ENCODE results near the gene SLC25A33.
"Not testable (repeated sequence)": the region's sequence is repeated elsewhere in the genome, so short reads cannot be mapped to it uniquely, and the experiment has no call there.

Gene SLC25A33

DNA sequence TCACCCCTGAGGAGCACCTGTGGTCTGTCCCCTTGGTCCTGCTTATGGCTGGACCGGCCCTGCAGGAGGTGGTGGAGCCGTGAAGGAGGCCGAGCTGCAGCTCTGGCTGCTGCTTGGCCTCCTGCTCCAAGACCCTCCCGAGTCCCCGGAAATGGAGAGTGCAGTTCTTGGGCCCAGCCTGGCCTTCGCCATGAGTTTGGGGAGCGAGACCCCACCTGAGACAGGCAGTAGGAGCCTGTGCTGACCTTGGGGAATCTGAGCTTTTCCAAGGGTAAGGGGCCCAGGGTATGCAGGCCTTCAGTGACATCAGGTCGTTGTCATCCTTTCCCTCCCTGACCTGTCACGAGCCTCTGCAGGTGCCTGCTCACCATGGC, 63.5 kb downstream of the SLC25A33 start:
- FAIRE-seq: no peak

GRCh38 chr1:9603307-9603706, 64.0 kb downstream of the SLC25A33 start:
- FAIRE-seq: no peak

DNA sequence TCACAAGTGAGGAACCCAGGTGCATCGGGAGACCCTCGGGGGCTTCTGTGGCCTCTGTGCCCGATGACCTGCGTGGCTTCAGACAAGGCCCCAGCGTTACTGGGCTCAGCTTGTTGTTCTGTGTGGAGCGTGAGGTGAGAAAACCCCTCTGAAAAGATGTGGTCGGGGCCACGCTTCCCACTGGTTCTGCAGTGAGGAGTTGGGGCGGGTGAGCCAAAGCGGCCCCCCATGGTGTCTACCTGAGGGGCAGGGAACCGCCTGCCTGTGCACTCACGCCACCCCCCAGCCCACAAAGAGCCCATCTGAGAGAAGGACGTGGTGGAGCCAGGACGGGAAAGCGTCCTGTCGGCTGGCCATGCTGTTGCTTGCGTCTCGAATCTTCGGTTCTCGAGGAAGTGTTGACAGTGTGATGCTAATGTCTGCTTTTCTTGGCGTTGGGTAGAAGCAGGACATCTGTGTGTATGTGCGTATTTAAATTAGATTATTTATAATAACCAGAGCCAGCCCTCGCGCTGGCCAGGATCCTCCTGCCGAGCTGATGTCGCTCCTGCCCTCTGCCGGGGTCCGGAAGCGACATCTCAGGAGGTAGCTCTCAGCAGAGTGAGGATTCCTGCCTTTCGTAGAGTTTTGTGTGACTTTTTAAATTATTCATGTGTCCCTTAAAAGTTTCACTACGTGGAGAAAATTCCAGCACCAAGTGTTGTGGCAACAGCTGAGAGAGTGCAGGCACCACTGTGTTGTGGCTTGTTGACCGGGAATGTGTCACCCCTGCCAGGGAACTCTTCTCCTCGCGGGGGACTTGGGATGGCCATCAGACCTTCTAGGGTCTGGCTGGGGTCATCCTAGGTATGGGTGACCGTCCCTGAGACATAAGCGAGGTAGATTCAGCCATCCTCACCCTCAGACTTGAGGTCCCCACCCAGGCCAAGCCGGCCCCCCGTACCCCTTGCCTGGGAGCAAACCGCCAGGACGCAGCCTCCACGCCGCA, 64.8 kb downstream of the SLC25A33 start:
- no peak for FAIRE-seq

GRCh38 chr1:9604836-9605235, 65.6 kb downstream of the SLC25A33 start:
- no peak for FAIRE-seq

DNA sequence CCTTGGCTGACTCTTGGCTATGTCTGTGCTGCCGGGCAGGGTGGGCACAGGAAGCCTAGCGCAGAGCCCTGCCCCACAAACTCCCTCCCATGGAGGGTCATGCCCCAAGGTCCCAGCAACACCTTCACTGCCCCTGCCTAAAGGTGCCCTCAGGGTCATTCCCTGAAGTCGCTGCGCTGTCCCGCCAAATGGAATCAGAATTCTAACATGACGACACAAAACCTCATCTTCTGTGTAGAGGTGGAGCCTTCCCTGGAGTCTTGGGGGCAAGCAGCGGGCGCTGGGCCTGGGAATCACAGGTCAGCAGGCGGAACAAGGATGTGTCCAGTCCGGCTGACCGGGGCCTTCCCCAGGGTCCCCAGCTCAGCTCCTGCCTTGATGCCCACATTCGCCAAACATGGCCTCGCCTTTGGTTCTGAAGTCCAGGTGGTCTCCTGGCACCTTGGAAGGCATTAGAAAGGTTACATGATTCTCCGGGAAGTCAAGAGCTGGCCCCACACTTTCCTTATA, 66.7 kb downstream of the SLC25A33 start:
- FAIRE-seq: no peak

GRCh38 chr1:9606458-9606857, 67.2 kb downstream of the SLC25A33 start:
- no peak for FAIRE-seq

- FAIRE-seq: no peak
These were observed 67.7 kb downstream of the SLC25A33 start for GRCh38 chr1:9606948-9607347.

- FAIRE-seq: no peak
These were observed 68.1 kb downstream of the SLC25A33 start for GRCh38 chr1:9607352-9607751.

DNA sequence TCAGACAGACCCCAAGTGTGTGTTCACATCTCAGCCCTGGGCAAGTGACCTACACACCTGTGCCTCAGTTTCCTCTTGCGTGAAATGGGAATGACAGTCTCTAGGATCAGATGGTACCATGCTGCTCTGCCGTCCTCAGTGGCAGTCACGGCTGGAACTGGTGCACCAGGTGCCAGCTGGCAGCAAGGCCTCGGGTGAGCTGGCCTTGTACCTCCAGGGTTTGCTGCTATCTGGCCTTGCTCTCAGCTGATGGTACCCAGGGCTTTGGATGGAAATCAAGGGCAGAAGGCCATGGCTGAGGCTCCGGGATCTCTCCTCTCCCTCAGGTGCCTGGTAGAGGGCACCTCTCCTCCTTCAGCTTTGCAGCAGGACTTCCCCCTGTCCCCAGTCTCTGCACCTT, 70.7 kb downstream of the SLC25A33 start:
- no peak for FAIRE-seq

GRCh38 chr1:9610548-9610947, 71.3 kb downstream of the SLC25A33 start:
- FAIRE-seq: no peak

- no peak for FAIRE-seq
These were observed 72.5 kb downstream of the SLC25A33 start for GRCh38 chr1:9611716-9612115.

DNA sequence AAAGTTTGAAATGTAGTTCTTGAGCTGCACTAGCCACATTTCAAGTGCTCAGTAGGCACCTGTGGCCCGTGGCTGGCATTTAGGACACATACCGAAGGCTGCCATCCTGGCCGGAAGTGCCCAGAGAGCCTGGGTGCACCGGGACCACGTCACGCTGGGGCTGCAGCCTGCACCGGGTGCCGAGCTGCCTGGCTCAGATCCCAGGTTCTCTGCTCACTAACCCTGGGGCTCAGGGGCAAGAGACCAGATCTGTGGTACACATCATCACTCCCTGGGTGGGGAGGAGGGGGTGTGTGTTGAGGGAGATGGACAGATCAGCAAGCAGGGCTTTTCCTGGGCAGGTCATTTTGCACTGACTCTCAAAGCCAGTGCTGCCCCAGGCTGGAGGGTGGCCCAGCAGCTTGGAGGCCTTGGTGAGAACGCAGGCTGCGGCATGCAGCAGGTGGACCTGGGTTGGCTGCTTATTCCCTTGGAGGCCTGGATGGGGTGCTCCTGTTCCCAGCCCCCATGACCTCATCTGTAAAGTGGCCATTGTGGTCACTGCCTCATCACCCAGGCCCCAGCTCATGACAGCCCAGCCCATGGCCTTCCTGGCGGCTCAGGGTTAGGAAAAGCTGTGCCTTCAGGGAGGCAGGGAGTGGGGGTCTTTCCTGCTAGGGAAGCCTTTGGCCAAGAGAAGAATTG, 73.0 kb downstream of the SLC25A33 start:
- no peak for FAIRE-seq

- FAIRE-seq: no peak
These were observed 73.8 kb downstream of the SLC25A33 start for GRCh38 chr1:9612871-9613624.

DNA sequence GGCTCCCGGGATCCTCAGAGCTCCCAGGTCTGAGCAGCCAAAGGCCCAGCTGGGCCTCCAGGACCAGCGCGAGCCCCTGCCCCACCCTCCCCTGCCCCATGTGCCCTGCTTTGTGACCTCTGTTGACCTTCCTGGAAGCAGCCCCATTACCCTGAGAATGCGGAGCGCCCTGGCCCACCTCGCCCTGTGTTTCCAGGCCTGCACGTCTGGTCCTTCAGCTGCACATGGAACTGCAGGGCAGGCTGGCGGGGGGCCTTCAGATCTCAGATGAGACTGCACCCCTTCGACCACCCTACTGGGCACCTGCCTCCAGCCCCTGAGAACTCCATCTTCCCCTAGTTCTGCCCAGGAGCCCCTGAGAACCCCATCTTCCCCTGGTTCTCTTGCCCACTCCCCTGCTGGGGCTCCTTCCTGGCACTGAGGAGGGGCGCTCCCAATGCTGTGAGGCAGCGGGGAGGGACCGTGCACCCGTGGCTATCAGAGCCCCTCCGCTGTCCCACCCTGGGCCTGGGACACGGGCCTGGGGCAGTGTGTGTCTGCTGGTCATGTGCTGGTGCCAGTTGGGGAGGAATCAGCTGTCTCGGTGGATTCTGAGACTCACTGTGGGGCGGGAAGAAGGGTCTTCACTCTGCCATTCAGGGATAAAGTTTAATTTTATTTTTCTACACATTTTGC, 74.5 kb downstream of the SLC25A33 start:
- no peak for FAIRE-seq

GRCh38 chr1:9615316-9616063, 76.2 kb downstream of the SLC25A33 start:
- FAIRE-seq: no peak

DNA sequence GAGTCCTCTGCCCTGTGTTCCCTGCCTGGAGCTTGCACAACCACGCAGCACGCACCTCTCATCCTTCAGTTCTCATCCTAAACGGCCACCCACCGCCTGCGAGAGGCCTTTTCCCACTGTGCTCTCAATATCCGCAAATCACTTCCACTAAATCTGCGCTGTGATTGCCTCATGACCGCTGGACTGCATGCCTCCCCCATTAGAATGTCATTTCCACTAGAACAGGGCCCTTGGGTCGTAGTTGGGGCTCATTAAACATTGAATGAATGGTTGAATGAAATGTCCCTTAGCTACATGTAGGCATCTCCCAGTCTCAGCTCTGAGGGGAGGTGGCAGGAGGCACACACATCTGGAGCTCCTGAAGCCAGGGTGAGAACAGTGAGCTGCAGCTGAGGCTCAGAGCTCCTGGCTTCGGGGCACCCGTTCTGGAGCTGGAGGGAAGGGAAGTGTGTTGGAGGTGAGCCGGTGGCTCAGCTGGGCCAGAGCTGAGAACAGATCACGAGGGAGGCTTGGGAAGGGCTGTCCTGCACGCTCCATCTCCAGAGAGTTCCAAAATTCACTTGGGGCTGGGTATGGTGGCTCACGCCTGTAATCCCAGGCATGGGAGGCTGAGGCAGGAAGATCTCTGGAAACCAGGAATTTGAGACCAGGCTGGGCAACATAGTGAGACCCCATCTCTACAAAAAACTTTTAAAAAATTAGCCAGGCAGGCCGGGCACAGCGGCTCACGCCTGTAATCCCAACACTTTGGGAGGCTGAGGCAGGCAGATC, 79.8 kb downstream of the SLC25A33 start:
- no peak for FAIRE-seq

DNA sequence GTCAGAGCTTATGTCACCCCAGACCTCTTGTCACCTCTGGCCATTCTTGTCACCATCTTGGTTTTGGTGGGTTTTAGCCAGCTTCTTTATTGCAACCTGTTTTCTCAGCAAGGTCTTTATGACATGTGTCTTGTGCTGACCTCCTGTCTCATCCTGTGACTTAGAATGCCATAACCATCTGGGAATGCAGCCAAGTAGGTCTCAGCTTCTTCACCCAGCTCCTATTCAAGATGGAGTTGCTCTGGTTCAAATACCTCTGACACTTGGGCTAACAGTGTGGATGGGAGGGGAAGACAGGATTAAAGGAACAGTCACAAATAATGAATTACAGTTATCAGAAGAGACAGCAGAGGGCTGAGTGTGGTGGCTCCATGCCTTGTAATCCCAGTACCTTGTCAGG, 81.8 kb downstream of the SLC25A33 start:
- FAIRE-seq: no peak

DNA sequence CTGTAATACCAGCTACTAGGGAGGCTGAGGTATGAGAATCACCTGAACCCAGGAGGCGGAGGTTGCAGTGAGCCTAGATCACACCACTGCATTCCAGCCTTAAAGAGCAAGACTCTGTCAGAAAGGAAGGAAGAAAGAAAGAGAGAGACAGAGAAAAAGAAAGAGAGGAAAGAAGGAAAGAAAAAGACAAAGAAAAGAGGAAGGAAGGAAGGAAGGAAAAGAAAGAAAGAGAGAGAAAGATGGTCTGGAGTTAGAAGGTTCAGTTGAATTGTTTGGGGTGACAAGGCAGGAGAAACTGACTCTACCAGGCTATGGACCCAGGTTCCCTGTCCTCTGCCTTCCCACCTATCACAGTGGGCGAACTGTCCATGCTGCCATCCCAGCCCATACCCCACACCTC, 84.8 kb downstream of the SLC25A33 start:
- FAIRE-seq: no peak

DNA sequence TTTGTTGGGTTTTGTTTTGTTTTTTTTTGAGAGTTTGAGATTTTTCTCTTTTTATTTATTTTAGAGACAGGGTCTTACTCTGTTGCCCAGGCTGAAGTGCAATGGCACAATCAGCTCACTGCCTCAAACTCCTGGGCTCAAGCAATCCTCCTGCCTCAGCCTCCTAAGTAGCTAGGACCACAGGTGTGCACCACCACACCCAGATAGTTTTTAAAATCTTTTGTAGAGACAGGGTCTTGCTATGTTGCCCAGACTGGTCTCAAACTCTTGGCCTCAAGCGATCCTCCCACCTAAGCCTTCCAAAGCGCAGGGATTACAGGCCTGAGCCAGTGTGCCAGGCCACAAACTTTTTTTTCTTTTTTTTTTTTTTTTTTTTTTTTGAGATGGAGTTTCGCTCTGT, 85.8 kb downstream of the SLC25A33 start:
- FAIRE-seq: not testable (repeated sequence)

GRCh38 chr1:9626201-9626608, 86.9 kb downstream of the SLC25A33 start:
- FAIRE-seq: no peak
